ENCODE results near the gene FOXL3.

The FOXL3 gene

GRCh38 chr7:272631-273030 is 17.3 kb upstream of the FOXL3 start:
- Histone ChIP-seq H3K27ac (ENCODE audit: extremely low read depth, low read depth, low read length) (no peak overlapping the region), H3K9me3 (ENCODE audit: control insufficient read depth, insufficient read depth, low read depth, low read length) (no peaks in the 10 kb centered on the region), H3K36me3 (ENCODE audit: control insufficient read depth in 2 of 2, insufficient read depth in 1 of 2, low read length in 2 of 2) (no peaks in the 10 kb centered on the region), H3K4me1 (ENCODE audit: control insufficient read depth, insufficient read depth, low read length) (no peaks in the 10 kb centered on the region), H3K4me3 (ENCODE audit: low read depth, low read length) (no peak overlapping the region)
- ChIA-PET CTCF (no interaction called here), POLR2A (no interaction called here)
- TF ChIP-seq, protein P1, sequence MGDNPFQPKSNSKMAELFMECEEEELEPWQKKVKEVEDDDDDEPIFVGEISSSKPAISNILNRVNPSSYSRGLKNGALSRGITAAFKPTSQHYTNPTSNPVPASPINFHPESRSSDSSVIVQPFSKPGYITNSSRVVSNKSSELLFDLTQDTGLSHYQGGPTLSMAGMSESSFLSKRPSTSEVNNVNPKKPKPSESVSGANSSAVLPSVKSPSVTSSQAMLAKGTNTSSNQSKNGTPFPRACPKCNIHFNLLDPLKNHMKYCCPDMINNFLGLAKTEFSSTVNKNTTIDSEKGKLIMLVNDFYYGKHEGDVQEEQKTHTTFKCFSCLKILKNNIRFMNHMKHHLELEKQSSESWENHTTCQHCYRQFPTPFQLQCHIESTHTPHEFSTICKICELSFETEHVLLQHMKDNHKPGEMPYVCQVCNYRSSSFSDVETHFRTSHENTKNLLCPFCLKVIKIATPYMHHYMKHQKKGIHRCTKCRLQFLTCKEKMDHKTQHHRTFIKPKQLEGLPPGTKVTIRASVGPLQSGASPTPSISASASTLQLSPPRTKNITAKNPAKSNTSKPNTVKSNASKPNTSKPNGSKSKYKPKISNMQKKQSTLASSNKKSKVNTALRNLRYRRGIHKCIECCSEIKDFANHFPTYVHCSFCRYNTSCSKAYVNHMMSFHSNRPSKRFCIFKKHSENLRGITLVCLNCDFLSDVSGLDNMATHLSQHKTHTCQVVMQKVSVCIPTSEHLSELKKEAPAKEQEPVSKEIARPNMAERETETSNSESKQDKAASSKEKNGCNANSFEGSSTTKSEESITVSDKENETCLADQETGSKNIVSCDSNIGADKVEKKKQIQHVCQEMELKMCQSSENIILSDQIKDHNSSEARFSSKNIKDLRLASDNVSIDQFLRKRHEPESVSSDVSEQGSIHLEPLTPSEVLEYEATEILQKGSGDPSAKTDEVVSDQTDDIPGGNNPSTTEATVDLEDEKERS (tag by site-specific recombination; IDR thresholded peaks at IDR 0.05), result no peak
- TF ChIP-seq ZIC2 (tag by site-specific recombination; IDR thresholded peaks at IDR 0.05) (no peak), KLF10 (tag by site-specific recombination; IDR thresholded peaks at IDR 0.05) (no peak), ZNF791 (tag by site-specific recombination; IDR thresholded peaks at IDR 0.05) (no peak), PRDM1 (tag by site-specific recombination; IDR thresholded peaks at IDR 0.05) (no peak), FEZF1 (tag by site-specific recombination; IDR thresholded peaks at IDR 0.05) (no peak), ZBTB20 (tag by site-specific recombination; IDR thresholded peaks at IDR 0.05) (no peak), ZBTB6 (tag by site-specific recombination; IDR thresholded peaks at IDR 0.05) (no peak)
- TF ChIP-seq, protein P2, sequence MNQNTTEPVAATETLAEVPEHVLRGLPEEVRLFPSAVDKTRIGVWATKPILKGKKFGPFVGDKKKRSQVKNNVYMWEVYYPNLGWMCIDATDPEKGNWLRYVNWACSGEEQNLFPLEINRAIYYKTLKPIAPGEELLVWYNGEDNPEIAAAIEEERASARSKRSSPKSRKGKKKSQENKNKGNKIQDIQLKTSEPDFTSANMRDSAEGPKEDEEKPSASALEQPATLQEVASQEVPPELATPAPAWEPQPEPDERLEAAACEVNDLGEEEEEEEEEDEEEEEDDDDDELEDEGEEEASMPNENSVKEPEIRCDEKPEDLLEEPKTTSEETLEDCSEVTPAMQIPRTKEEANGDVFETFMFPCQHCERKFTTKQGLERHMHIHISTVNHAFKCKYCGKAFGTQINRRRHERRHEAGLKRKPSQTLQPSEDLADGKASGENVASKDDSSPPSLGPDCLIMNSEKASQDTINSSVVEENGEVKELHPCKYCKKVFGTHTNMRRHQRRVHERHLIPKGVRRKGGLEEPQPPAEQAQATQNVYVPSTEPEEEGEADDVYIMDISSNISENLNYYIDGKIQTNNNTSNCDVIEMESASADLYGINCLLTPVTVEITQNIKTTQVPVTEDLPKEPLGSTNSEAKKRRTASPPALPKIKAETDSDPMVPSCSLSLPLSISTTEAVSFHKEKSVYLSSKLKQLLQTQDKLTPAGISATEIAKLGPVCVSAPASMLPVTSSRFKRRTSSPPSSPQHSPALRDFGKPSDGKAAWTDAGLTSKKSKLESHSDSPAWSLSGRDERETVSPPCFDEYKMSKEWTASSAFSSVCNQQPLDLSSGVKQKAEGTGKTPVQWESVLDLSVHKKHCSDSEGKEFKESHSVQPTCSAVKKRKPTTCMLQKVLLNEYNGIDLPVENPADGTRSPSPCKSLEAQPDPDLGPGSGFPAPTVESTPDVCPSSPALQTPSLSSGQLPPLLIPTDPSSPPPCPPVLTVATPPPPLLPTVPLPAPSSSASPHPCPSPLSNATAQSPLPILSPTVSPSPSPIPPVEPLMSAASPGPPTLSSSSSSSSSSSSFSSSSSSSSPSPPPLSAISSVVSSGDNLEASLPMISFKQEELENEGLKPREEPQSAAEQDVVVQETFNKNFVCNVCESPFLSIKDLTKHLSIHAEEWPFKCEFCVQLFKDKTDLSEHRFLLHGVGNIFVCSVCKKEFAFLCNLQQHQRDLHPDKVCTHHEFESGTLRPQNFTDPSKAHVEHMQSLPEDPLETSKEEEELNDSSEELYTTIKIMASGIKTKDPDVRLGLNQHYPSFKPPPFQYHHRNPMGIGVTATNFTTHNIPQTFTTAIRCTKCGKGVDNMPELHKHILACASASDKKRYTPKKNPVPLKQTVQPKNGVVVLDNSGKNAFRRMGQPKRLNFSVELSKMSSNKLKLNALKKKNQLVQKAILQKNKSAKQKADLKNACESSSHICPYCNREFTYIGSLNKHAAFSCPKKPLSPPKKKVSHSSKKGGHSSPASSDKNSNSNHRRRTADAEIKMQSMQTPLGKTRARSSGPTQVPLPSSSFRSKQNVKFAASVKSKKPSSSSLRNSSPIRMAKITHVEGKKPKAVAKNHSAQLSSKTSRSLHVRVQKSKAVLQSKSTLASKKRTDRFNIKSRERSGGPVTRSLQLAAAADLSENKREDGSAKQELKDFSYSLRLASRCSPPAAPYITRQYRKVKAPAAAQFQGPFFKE (tag by site-specific recombination; IDR thresholded peaks at IDR 0.05; ENCODE audit: borderline replicate concordance), result no peak

- no peak overlapping the region for H3K27ac ChIP-seq (ENCODE audit: extremely low read depth, low read depth, low read length)
- no peaks in the 10 kb centered on the region for H3K9me3 ChIP-seq (ENCODE audit: control insufficient read depth, insufficient read depth, low read depth, low read length)
- POLR2A ChIA-PET, result no interaction called here
- CTCF ChIA-PET, result no interaction called here
- no peaks in the 10 kb centered on the region for H3K36me3 ChIP-seq (ENCODE audit: control insufficient read depth in 2 of 2, insufficient read depth in 1 of 2, low read length in 2 of 2)
- peak; percentile 94 for TF ChIP-seq ZNF558 (tag by site-specific recombination; IDR thresholded peaks at IDR 0.05)
- TF ChIP-seq ZNF843 (tag by site-specific recombination; IDR thresholded peaks at IDR 0.05), result no peak
- no peak for TF ChIP-seq ZNF707 (tag by site-specific recombination; IDR thresholded peaks at IDR 0.05)
- no peak overlapping the region for H3K4me3 ChIP-seq (ENCODE audit: low read depth, low read length)
- H3K4me1 ChIP-seq (ENCODE audit: control insufficient read depth, insufficient read depth, low read length), result no peaks in the 10 kb centered on the region
These were observed 16.6 kb upstream of the FOXL3 start for GRCh38 chr7:273327-273726.

DNA sequence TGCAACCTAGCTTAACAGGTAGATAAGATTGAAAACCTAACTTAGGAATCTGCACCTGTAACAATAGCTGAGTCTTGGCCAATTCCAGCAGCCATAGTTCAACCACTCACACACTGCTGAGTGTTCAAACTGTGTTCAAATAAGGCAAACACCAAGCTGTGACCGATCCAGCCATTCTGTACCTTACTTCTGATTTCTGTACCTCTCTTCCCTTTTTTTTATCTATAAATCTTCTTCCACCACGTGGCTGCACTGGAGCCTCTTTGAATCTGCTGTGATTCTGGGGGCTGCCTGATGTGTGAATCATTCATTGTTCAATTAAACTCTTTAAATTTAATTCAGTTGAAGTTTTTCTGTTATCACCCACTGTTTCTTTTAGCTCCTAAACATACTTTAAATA is 15.7 kb upstream of the FOXL3 start:
- Histone ChIP-seq H3K36me3 (ENCODE audit: control insufficient read depth in 2 of 2, insufficient read depth in 1 of 2, low read length in 2 of 2) (no peaks in the 10 kb centered on the region), H3K4me1 (ENCODE audit: control insufficient read depth, insufficient read depth, low read length) (no peaks in the 10 kb centered on the region), H3K4me3 (ENCODE audit: low read depth, low read length) (no peak overlapping the region), H3K9me3 (ENCODE audit: control insufficient read depth, insufficient read depth, low read depth, low read length) (no peaks in the 10 kb centered on the region), H3K27ac (ENCODE audit: extremely low read depth, low read depth, low read length) (no peak overlapping the region)
- ChIA-PET POLR2A (no interaction called here), CTCF (interaction anchor here (0.9 to 2.0 kb wide), 2 partner anchors 10 to 48 kb away, joined by 4 to 11 read pairs; no protein-coding TSS in a partner anchor)
- no peak for TF ChIP-seq ZNF664 (tag by site-specific recombination; IDR thresholded peaks at IDR 0.05)
- TF ChIP-seq ZNF248 (tag by site-specific recombination; IDR thresholded peaks at IDR 0.05), result no peak
- no peak for TF ChIP-seq INSM2 (tag by site-specific recombination; IDR thresholded peaks at IDR 0.05)
- TF ChIP-seq ZBTB17 (tag by site-specific recombination; IDR thresholded peaks at IDR 0.05), result no peak
- no peak for TF ChIP-seq ZNF133 (tag by site-specific recombination; IDR thresholded peaks at IDR 0.05)
- TF ChIP-seq KLF17 (tag by site-specific recombination; IDR thresholded peaks at IDR 0.05), result no peak
- TF ChIP-seq ZNF2 (tag by site-specific recombination; IDR thresholded peaks at IDR 0.05), result no peak
- TF ChIP-seq ZNF132 (tag by site-specific recombination; IDR thresholded peaks at IDR 0.05; ENCODE audit: borderline replicate concordance), result no peak
